NB4 (cell line): ENCODE results near the gene FAHD1.
"Not testable (repeated sequence)": the region's sequence is repeated elsewhere in the genome, so short reads cannot be mapped to it uniquely, and the experiment has no call there.

Source experiments
- DNase-seq: peaks from one replicate; pipeline ENCODE4 v3.0.0; 2010; ENCODE audit warnings: low read depth
- H3K4me3 ChIP-seq: one replicate; pipeline ENCODE4 v1.5.1; 2011; ENCODE audit warnings: mild to moderate bottlenecking, low read depth, low read length, moderate library complexity
- MYC ChIP-seq: IDR thresholded peaks from 2 replicates; pipeline ENCODE4 v1.6.1; 2011; ENCODE audit warnings: low read depth, low read length
- POLR2A ChIP-seq: IDR thresholded peaks from 2 replicates; pipeline ENCODE4 v1.6.1; 2011; ENCODE audit warnings: mild to moderate bottlenecking; ENCODE audit not compliant: insufficient read length; ENCODE audit errors: extremely low read depth
- TF ChIP-seq, protein P1 (sequence below): IDR thresholded peaks from 2 replicates; pipeline ENCODE4 v1.6.1; 2011; ENCODE audit warnings: low read depth, low read length
- TF ChIP-seq, protein P2 (sequence below): IDR thresholded peaks from one replicate; pipeline ENCODE4 v1.5.1; 2012; ENCODE audit warnings: low read depth, low read length

The FAHD1 gene

DNA sequence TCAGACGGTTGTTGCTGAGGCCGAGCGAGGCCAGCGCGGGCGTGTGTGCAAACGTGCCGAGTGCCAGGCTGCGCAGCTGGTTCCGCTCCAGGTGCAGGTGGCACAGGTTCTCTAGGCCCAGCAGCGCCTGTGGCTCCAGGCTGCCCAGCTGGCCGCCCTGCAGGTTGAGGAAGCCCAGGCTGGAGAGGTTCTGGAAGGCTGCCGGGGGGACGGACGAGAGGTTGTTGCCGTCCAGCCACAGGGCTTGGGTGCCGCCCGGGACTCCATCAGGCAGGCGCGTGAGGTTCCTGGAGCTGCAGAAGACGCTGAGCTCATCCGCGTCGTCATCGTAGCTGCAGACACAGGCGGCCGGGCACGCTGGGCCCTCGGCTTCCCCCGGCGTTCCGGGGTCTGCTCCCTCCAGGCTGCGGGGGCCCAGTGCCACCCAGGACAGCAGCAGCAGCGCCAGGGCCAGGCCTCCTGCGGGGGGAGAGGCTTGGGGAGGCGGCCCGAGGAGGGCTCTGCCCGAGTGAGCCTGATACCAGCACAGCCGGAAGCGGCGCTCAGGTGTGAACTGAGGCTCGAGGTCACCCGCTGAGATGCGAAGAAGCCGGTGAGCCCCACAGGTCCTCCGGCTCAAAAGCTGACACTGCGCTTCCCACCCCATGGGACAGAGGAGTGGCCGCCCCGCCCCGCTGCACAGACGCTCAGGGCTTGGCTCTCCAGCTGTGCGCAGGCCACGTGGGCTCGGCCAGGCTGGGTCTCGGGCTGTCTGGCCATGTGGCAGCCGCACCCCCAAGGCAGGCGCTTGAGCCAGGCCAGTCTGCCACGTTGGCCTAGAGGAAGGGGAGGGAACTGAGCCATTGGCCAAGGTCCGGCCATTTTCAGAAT, 34.8 kb upstream of the FAHD1 start:
- no peak overlapping the region for H3K4me3 ChIP-seq
- no peak for DNase-seq
- TF ChIP-seq, protein P1, sequence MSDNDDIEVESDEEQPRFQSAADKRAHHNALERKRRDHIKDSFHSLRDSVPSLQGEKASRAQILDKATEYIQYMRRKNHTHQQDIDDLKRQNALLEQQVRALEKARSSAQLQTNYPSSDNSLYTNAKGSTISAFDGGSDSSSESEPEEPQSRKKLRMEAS, result no peak
- TF ChIP-seq, protein P2, sequence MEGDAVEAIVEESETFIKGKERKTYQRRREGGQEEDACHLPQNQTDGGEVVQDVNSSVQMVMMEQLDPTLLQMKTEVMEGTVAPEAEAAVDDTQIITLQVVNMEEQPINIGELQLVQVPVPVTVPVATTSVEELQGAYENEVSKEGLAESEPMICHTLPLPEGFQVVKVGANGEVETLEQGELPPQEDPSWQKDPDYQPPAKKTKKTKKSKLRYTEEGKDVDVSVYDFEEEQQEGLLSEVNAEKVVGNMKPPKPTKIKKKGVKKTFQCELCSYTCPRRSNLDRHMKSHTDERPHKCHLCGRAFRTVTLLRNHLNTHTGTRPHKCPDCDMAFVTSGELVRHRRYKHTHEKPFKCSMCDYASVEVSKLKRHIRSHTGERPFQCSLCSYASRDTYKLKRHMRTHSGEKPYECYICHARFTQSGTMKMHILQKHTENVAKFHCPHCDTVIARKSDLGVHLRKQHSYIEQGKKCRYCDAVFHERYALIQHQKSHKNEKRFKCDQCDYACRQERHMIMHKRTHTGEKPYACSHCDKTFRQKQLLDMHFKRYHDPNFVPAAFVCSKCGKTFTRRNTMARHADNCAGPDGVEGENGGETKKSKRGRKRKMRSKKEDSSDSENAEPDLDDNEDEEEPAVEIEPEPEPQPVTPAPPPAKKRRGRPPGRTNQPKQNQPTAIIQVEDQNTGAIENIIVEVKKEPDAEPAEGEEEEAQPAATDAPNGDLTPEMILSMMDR, result no peak
- TF ChIP-seq MYC (no peak), POLR2A (no peak)

DNA sequence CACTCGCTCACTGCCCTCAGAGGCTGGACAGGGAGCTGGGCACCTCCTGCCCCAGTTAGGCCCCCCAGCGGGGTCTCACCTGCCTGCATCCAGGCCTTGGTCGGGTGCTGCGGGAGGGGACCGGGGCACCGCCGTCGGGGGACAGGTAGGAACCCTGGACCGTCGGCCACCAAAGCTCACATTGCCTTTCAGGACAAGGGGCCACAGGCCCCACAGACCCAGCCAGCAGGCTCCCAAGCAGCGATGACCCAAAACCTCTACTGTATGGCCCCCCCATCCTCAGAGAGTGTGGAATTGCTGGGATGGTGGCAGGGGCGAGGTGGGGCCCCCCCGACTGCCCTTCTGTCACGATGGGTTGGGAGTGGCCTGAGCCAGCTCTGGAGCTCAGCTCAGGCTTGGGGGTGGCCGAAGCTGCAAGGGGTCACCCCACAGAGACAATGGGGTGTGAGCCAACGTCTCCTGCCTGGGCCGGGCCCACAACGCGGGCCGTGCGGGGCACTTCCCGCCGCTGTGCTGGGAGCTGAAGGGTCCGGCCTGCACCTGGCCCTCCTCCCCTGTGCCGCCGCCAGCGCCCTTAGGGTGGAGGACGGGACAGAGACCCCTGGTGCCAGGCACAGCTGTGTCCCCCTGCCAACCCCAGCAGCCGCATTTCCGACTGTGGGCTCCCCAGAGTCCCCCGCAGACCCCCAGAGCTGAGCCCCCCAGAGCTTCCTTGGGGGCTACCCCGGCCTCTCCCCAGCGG, 34.0 kb upstream of the FAHD1 start:
- TF ChIP-seq, protein P2, result no peak
- TF ChIP-seq, protein P1, result no peak
- TF ChIP-seq MYC (no peak), POLR2A (no peak)
- no peak for DNase-seq
- H3K4me3 ChIP-seq, result no peak overlapping the region

DNA sequence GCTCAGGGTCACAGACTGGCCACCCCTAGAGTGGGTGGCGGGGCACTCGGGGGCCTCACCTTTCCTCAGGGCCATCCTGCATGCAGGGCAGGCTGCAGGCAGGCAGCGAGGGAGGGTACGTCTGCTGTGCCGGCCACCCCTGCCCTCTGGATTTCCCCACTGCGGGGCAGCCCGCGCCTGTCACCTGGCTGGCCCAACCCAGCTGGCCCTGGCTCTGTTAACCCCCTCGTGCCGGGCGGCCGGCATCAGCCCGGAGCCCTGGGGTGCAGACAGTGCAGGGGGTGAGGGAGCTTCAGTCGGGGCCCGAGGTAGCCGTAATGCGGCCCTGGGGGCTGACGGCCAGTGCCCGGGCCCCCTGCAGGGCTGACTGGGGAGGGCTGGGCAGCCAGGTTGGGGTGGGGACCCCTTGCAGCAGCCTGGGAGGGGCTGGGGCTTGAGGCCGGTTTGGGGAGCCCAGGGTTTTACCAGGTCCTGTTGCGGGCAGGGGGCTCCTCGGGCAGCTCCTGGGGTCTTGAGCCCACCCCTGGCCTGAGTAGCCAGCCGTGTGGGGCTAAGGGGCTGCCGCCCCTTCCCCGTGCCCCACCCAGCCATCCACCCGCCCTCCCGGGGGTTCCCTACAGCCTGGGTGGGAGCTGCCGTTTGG, 33.3 kb upstream of the FAHD1 start, which contains the start of gene IGFALS:
TSS of gene IGFALS (minus strand) at position 128 of the 643 bp plus-strand sequence. CDS start at position 75, 53 bp downstream.
- TF ChIP-seq, protein P1, result no peak
- TF ChIP-seq POLR2A, result no peak
- no peak for DNase-seq
- H3K4me3 ChIP-seq, result no peak within 1 kb of the TSS

DNA sequence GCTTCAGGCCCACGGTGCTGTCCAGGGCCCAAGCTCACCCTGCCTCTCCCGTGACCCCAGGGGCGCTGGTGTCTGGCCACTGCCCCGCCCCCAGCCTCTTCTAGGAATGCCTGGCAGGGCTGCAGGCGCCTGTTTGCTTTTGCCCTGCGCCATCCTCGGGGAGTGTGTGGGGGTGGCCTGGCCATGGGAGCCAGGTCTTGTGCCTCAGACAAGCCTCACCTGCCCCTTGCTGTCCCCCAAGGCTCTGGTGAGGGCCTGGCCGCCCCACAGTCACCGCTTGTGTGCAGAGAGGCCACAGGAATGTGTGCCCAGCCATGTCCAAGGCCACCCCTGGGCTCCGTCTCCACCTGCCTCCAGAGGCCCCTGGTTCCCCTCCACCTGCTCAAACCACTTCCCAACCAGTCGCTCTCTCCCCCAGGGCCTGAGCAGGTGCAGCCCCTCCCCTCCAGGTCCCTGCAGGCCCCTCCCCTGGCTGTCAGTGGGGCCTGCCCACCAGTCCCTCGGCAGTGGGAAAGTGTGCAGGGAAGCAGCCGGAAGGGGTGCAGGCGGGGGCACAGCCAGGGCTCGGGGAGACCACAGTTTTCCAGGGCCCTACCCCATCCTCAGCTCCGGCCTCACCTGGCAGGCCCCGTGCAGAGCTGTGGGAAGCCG, 32.7 kb upstream of the FAHD1 start:
- DNase-seq, result no peak
- no peak for TF ChIP-seq MYC
- H3K4me3 ChIP-seq, result no peak overlapping the region

DNA sequence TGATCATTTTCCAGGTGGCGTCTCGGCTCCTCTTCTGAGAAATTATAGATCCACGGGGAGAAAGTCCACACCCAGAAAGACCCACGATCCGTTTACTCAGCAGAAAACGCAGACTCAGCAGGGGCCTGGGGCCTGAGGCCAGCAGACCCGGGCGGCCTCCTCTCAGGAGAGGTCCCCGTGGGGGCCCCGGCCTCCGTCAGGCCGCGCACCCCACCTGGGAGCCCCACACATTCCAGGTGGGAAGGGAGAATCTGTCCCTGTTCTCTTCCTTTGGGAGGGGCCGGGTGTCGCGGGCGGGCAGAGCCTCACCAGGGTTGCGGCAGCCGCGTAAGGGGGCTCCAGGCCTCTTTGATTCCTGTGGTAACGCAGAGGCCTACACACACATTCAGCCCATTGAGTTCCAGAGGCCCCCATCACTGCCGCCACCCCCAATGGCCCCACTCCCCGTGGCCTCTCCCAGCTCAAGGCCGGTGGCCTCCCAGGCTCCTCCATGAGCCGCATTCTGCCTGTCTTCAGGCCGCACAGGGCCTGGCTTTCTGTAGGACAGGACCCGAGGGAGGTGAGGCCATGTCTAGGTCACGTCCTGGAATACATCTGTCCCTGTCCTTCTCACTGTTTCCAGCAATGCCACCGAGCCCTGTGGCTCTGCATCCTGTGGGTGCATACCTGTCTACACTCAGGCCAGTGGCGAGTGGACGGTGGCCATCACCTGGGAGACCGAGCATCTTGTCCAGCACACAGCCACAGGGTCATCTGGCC, 31.9 kb upstream of the FAHD1 start:
- TF ChIP-seq, protein P2, result no peak
- TF ChIP-seq POLR2A (no peak), MYC (no peak)
- TF ChIP-seq, protein P1, result no peak
- no peak for DNase-seq
- no peak overlapping the region for H3K4me3 ChIP-seq

DNA sequence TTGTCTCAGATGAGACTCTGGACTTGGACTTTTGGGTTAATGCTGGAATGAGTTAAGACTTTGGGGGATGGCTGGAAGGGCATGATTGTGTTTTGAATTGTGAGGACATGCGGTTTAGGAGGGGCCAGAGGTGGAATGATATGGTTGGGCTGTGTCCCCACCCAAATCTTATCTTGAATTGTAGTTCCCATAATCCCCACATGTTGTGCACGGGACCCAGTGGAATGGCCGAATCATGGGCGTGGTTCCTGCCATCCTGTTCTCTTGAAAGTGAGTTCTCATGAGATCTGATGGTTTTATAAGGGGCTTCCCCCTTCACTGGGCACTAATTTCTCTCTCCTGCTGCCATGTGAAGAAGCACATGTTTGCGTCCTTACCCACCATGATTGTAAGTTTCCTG, 27.7 kb upstream of the FAHD1 start:
- not testable (repeated sequence) for H3K4me3 ChIP-seq

More for the DNA sequence above, 27.7 kb upstream of the FAHD1 start:
- not testable (repeated sequence) for DNase-seq
